NCI-H2029 (cell line): Measurements from ENCODE around the gene SF3B1.

Experiments used
- DNase-seq: peaks from one replicate; lab custom pipeline; 2025; lab: John Stamatoyannopoulos, UW

SF3B1 gene

GRCh38 chr2:197340591-197340990 lies 94.2 kb downstream of the SF3B1 start:
- no peak for DNase-seq
